ENCODE data around the gene PCP4L1. TPM values are rescaled to one million over a fixed set of nuclear protein-coding genes. Genes with fewer than 3 reads are reported as not detected.

Gene PCP4L1
- 0.76 TPM for polyA plus RNA-seq (2013, experiment 1 of 4)
- 0.62 TPM for polyA plus RNA-seq (2013, experiment 2 of 4)
- 0.37 TPM for polyA plus RNA-seq (2013, experiment 3 of 4)
- 0.20 TPM for polyA plus RNA-seq (2013, experiment 4 of 4)

DNA sequence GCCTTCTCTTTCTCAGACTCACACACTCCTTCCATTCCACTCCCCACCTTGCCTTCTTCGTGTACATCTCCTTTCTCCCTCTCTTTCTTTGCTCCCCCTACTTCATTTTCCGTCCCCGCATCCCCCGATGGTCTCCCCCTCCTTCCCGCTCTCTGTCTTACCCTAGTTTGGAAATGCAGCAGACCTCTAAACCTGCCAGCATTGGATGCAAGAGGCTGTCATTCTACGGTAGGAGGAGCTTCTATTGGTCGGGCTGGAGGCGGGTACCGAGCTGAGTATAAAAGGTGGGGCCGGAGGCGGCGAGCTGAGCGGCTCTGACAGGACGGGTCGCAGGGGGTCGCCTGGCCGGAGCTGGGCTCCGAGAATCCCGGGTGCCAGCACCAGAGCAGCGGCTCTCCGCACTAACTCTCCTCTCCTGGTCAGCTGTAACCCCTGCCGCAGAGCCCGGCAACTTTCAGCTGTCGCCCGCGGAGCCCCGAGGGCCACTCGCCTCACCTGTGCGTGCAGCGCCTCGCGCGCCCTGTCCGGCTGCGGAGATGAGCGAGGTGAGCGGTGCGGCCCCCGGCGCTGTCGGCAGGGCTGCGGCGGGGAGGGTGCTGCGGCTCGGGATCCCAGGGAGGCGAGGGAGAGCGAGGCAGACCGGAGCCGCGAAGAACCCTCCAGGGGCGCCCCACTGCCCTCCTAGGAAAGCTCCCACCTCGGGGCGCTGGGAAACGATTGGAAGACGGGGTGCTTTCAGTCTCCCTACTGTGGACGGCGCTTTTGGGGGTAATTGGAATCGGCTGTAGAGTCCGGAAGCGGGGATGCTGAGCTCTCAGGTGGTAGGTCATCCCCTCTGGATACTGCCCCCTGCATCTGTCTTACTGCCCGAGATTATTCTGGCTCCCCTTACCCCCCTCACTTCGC lies at the start of gene PCP4L1:
TSS of gene PCP4L1 (plus strand) at position 307 of the 906 bp plus-strand sequence. CDS start at position 537, 230 bp downstream.
- Histone ChIP-seq H3K36me3 (ENCODE audit: control insufficient read depth, insufficient read depth, low read length) (no peaks in the 10 kb centered on the region), H3K4me1 (ENCODE audit: control insufficient read depth, insufficient read depth, low read length) (peaks cover 6% of the 10 kb centered on the region), H3K27me3 (ENCODE audit: control insufficient read depth, insufficient read depth, low read length, poor library complexity, severe bottlenecking) (peaks cover 42% of the 10 kb centered on the region), H3K27ac (ENCODE audit: insufficient read depth, low read depth, low read length, poor library complexity, severe bottlenecking) (no peak within 1 kb of the TSS), H3K4me3 (ENCODE audit: insufficient read depth, low read depth, low read length) (peak within 1 kb of the TSS; percentile 26), H3K9me3 (ENCODE audit: control insufficient read depth, low read length) (peaks cover 4% of the 10 kb centered on the region)
- WGBS, 2 experiments = 2 to 3% methylated on average over 62 of the region's 62 CpGs

DNA sequence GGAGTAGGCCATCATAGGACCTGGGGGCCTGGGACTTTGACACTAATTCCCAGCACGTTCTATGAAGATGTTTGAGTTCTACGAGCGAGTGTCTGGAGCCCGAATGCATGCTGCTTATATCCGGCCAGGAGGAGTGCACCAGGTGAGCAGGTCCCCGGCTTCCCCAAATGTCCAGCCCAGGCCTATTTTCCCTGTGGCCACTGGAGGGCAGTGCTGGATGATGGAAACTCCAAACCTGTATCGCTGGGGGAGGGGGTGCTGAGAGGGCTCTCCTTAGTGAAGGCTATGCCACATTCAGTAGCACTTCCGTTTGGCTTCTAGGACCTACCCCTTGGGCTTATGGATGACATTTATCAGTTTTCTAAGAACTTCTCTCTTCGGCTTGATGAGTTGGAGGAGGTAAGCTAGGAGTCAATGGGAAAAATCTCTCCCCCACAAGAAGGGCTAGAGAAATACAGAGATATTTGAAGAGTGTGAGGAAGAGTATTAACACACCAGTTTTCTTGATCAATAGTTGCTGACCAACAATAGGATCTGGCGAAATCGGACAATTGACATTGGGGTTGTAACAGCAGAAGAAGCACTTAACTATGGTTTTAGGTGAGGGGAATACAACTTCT lies 48.6 kb upstream of the PCP4L1 start:
- Histone ChIP-seq H3K4me3 (ENCODE audit: insufficient read depth, low read depth, low read length) (no peak overlapping the region), H3K36me3 (ENCODE audit: control insufficient read depth, insufficient read depth, low read length) (peaks cover 61% of the 10 kb centered on the region), H3K9me3 (ENCODE audit: control insufficient read depth, low read length) (no peaks in the 10 kb centered on the region), H3K27me3 (ENCODE audit: control insufficient read depth, insufficient read depth, low read length, poor library complexity, severe bottlenecking) (no peaks in the 10 kb centered on the region), H3K27ac (ENCODE audit: insufficient read depth, low read depth, low read length, poor library complexity, severe bottlenecking) (no peak overlapping the region), H3K4me1 (ENCODE audit: control insufficient read depth, insufficient read depth, low read length) (no peaks in the 10 kb centered on the region)
- WGBS, 2 experiments = 53 to 61% methylated on average over 10 to 11 of the region's 11 CpGs

DNA sequence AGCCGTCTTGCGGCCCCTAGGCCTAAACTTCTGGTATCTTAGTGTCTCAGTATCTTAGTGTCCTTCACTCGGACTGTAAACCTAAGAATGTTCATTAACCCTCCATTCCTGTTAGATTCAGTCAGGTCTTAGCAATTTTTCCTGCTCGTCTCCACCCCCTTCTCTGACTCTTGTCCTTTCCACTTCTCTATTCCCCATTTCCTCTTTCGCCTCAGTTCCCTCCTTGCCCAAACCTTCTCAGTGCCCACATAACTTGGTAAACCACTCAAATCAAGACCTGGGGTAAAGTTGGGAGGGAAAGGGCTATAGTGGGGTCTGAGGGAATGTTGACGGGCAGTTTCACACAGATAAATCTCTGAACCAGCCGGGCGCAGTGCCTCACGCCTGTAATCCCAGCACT lies 44.2 kb upstream of the PCP4L1 start:
- WGBS, 2 experiments = 94 to 96% methylated on average over 9 of the region's 9 CpGs
- peaks cover 41% of the 10 kb centered on the region for H3K36me3 ChIP-seq (ENCODE audit: control insufficient read depth, insufficient read depth, low read length)

DNA sequence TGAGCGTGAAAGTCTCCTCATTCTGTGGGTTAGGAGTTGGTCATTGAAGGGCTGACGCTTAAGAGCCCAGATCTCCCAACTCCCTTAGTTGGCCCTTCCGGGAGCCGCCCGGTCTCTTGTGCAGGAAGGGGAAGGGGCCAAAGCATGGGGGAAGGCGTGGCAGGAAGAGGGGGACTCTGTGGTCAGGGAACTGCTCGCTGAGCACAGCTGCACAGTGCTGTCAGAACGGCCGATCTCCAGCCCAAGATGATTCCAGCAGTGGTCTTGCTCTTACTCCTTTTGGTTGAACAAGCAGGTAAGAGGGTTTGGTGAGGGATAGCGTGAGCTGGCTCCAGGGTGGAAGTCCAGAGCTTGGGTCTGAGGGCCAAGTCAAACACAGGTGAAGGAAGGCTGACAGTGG lies 43.5 kb upstream of the PCP4L1 start, which contains the start of gene FCER1G:
TSS of gene FCER1G (plus strand) at position 220 of the 400 bp plus-strand sequence. CDS start at position 247, 27 bp downstream.
- Histone ChIP-seq H3K27me3 (ENCODE audit: control insufficient read depth, insufficient read depth, low read length, poor library complexity, severe bottlenecking) (no peaks in the 10 kb centered on the region), H3K4me1 (ENCODE audit: control insufficient read depth, insufficient read depth, low read length) (no peaks in the 10 kb centered on the region), H3K4me3 (ENCODE audit: insufficient read depth, low read depth, low read length) (no peak within 1 kb of the TSS), H3K36me3 (ENCODE audit: control insufficient read depth, insufficient read depth, low read length) (peaks cover 40% of the 10 kb centered on the region), H3K9me3 (ENCODE audit: control insufficient read depth, low read length) (no peaks in the 10 kb centered on the region), H3K27ac (ENCODE audit: insufficient read depth, low read depth, low read length, poor library complexity, severe bottlenecking) (no peak within 1 kb of the TSS)
- WGBS, 2 experiments = 95 to 96% methylated on average over 10 of the region's 10 CpGs

More for the DNA sequence above, 44.2 kb upstream of the PCP4L1 start:
- Histone ChIP-seq H3K9me3 (ENCODE audit: control insufficient read depth, low read length) (no peaks in the 10 kb centered on the region), H3K4me1 (ENCODE audit: control insufficient read depth, insufficient read depth, low read length) (no peaks in the 10 kb centered on the region), H3K27ac (ENCODE audit: insufficient read depth, low read depth, low read length, poor library complexity, severe bottlenecking) (no peak overlapping the region), H3K4me3 (ENCODE audit: insufficient read depth, low read depth, low read length) (no peak overlapping the region), H3K27me3 (ENCODE audit: control insufficient read depth, insufficient read depth, low read length, poor library complexity, severe bottlenecking) (no peaks in the 10 kb centered on the region)

DNA sequence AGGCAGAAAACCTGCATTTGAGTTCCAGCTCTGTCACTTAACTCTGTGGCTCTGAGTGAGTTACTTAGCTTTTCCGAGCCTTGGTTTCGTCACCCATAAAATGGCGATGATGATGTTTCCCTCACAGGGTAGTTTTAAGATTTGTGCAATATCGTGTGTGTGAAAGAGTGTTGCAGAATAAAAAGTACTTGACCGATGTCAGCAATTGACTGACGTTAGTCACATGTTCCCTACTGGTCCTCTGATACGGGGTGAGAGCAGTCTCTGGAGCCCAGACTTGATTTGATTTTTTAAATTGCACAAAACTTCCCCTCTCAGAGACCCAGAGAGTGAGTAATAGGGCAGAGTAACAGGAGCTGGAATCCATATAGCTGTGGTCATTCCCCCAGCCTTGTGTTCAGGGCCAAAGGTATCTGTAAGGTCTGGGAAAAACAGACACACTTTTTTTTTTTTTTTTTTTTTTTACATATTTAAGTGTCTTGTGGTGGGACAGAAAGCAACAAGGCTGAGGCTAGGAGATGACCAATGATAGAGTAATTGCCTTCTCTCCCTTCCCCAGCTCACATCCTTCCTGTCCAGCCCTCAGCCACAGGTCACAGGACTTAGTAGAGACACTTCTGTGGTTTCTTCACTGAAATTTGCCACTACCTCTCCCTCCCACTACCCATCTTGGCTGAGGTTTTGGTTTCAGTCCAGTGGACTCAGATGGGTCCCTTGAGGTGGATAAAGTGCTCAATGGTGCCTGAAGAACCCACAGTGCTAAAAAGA lies 41.4 kb upstream of the PCP4L1 start:
- WGBS, 2 experiments = 88 to 90% methylated on average over 7 of the region's 7 CpGs
- H3K27me3 ChIP-seq (ENCODE audit: control insufficient read depth, insufficient read depth, low read length, poor library complexity, severe bottlenecking) = no peaks in the 10 kb centered on the region
- no peak overlapping the region for H3K27ac ChIP-seq (ENCODE audit: insufficient read depth, low read depth, low read length, poor library complexity, severe bottlenecking)
- no peaks in the 10 kb centered on the region for H3K9me3 ChIP-seq (ENCODE audit: control insufficient read depth, low read length)
- no peak overlapping the region for H3K4me3 ChIP-seq (ENCODE audit: insufficient read depth, low read depth, low read length)
- peaks cover 22% of the 10 kb centered on the region for H3K36me3 ChIP-seq (ENCODE audit: control insufficient read depth, insufficient read depth, low read length)
- H3K4me1 ChIP-seq (ENCODE audit: control insufficient read depth, insufficient read depth, low read length) = no peaks in the 10 kb centered on the region

DNA sequence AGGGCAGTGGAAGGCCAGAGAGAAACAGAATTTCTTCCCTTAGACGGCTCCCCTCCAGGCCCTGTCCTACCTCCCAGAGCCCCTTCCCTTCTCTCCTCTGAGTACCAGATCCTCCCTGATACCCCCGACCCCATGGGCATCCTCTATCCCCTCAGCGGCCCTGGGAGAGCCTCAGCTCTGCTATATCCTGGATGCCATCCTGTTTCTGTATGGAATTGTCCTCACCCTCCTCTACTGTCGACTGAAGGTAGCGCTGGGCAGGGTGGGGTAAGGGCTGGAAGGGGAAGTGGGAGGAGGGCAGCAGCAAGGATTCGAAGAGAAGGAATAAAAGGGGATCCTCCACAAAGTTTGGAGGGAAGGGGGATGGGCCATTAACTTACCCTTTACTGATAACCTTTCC lies 40.7 kb upstream of the PCP4L1 start:
- no peaks in the 10 kb centered on the region for H3K27me3 ChIP-seq (ENCODE audit: control insufficient read depth, insufficient read depth, low read length, poor library complexity, severe bottlenecking)
- H3K27ac ChIP-seq (ENCODE audit: insufficient read depth, low read depth, low read length, poor library complexity, severe bottlenecking) = no peak overlapping the region
- peaks cover 16% of the 10 kb centered on the region for H3K36me3 ChIP-seq (ENCODE audit: control insufficient read depth, insufficient read depth, low read length)
- WGBS, 2 experiments = 86 to 88% methylated on average over 6 of the region's 6 CpGs
- H3K4me3 ChIP-seq (ENCODE audit: insufficient read depth, low read depth, low read length) = no peak overlapping the region
- no peaks in the 10 kb centered on the region for H3K9me3 ChIP-seq (ENCODE audit: control insufficient read depth, low read length)
- H3K4me1 ChIP-seq (ENCODE audit: control insufficient read depth, insufficient read depth, low read length) = no peaks in the 10 kb centered on the region

DNA sequence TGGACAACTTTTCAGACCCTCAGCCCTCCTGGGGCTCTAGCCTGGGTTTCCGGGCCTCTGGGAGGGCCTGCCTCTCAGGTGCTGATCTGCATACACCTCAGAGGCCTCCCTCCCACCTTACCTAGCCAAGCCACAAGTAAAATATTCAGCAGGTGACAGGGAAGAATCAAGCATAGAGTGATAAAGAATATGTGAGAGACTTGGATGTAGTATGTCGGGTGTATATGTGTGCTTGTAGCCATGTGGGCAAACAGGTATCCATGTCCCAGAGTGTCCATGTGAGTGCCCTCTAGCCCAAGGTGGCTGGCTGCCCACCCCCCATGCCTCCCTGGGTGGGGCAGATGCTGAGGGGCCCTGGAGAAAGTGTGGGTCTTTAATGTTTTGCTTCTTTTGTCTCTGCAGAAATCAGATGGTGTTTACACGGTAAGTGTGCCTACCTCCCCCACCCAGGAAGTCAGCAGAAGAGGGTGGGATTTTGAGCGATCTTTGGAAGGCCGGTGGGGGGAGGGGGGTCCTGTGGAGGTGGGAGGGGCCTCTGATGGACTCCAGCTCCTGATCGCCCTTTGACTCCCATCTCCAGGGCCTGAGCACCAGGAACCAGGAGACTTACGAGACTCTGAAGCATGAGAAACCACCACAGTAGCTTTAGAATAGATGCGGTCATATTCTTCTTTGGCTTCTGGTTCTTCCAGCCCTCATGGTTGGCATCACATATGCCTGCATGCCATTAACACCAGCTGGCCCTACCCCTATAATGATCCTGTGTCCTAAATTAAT lies 40.1 kb upstream of the PCP4L1 start:
- H3K27ac ChIP-seq (ENCODE audit: insufficient read depth, low read depth, low read length, poor library complexity, severe bottlenecking) = no peak overlapping the region

DNA sequence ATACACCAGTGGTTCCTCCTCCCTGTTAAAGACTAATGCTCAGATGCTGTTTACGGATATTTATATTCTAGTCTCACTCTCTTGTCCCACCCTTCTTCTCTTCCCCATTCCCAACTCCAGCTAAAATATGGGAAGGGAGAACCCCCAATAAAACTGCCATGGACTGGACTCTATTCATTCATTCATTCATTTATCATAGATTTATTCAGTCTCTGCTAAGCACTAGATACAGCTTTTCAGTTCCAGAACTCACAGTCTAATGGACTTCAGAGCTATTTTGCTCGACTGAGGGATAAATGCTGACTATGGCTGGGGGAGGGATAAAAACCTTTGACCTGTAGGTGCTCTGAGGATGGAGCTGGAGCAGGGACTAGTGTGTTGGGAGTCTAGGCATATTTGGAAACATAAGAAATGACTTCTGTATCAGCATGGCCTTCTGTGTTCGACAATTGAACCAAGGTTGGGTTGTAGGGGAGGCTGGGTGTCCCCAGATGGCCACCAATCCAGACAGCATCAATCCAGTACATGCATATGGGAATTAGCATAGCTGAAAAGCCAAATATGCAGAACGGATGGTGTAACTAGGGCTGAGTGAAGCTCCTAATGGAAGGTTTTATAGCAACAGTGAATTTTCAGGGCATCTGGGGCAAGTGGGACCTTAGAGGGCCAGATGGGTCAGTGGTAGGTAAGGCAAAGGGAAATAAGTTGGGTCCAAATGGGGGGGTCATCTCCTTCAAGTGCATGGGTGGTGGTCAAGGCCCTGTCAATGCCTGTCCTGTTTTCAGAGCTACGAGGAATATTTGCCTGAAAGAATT lies 39.3 kb upstream of the PCP4L1 start:
- Histone ChIP-seq H3K4me3 (ENCODE audit: insufficient read depth, low read depth, low read length) (no peak overlapping the region), H3K36me3 (ENCODE audit: control insufficient read depth, insufficient read depth, low read length) (peaks cover 3% of the 10 kb centered on the region), H3K27ac (ENCODE audit: insufficient read depth, low read depth, low read length, poor library complexity, severe bottlenecking) (no peak overlapping the region), H3K9me3 (ENCODE audit: control insufficient read depth, low read length) (no peaks in the 10 kb centered on the region), H3K27me3 (ENCODE audit: control insufficient read depth, insufficient read depth, low read length, poor library complexity, severe bottlenecking) (no peaks in the 10 kb centered on the region), H3K4me1 (ENCODE audit: control insufficient read depth, insufficient read depth, low read length) (no peaks in the 10 kb centered on the region)
- WGBS, 2 experiments = 93 to 95% methylated on average over 5 of the region's 5 CpGs

More for the DNA sequence above, 40.1 kb upstream of the PCP4L1 start:
- peaks cover 10% of the 10 kb centered on the region for H3K36me3 ChIP-seq (ENCODE audit: control insufficient read depth, insufficient read depth, low read length)
- H3K9me3 ChIP-seq (ENCODE audit: control insufficient read depth, low read length) = no peaks in the 10 kb centered on the region
- 88 to 90% methylated on average over 8 of the region's 8 CpGs for WGBS, 2 experiments
- no peaks in the 10 kb centered on the region for H3K27me3 ChIP-seq (ENCODE audit: control insufficient read depth, insufficient read depth, low read length, poor library complexity, severe bottlenecking)
- H3K4me3 ChIP-seq (ENCODE audit: insufficient read depth, low read depth, low read length) = no peak overlapping the region
- no peaks in the 10 kb centered on the region for H3K4me1 ChIP-seq (ENCODE audit: control insufficient read depth, insufficient read depth, low read length)

DNA sequence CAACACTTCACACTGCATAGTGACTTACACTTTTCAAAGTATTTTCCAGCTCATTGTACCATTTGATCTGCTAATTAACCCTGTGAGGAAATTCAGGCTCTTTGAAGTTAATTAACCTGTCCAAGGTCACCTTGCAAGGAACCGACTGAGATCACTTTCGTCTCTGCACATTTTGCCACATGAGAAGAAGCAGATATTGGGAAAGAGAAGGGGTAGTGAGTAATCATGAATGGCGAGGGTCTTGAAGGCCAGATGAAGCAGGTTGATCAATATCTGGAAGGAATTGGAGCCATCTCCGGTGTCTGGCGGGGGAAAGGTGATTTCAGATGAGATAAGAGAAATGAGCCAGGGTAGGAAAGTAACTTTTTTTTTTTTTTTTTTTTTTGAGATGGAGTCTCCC lies 38.5 kb upstream of the PCP4L1 start:
- H3K27me3 ChIP-seq (ENCODE audit: control insufficient read depth, insufficient read depth, low read length, poor library complexity, severe bottlenecking) = no peaks in the 10 kb centered on the region
- no peak overlapping the region for H3K4me3 ChIP-seq (ENCODE audit: insufficient read depth, low read depth, low read length)
- no peaks in the 10 kb centered on the region for H3K9me3 ChIP-seq (ENCODE audit: control insufficient read depth, low read length)
- H3K4me1 ChIP-seq (ENCODE audit: control insufficient read depth, insufficient read depth, low read length) = no peaks in the 10 kb centered on the region
- no peaks in the 10 kb centered on the region for H3K36me3 ChIP-seq (ENCODE audit: control insufficient read depth, insufficient read depth, low read length)
- H3K27ac ChIP-seq (ENCODE audit: insufficient read depth, low read depth, low read length, poor library complexity, severe bottlenecking) = no peak overlapping the region
- WGBS, 2 experiments = 92 to 96% methylated on average over 5 of the region's 5 CpGs

Data from ectodermal cell (in vitro differentiated cells).